H1 (cell line): ENCODE measurements around the gene ALG14. TPM values are rescaled to one million over a fixed set of nuclear protein-coding genes. Genes with fewer than 3 reads are reported as not detected.

Experiments
- HDAC2 ChIP-seq, 2 experiments: fragments of 300-600 bp in 1 of 2; sonication (generic) in 1 of 2; IDR thresholded peaks; 2 replicates each; pipeline ENCODE4 v1.6.1; 2011 to 2012; ENCODE audit warnings: low read depth in 2 of 2, low read length in 2 of 2, mild to moderate bottlenecking in 2 of 2, moderate library complexity in 2 of 2, borderline replicate concordance in 1 of 2, inconsistent platforms in 1 of 2
- PHF8 ChIP-seq: fragments of 200-600 bp; sonication (generic); conservative IDR thresholded peaks from 2 replicates; pipeline ENCODE4 v1.7.1; 2012; ENCODE audit warnings: low read depth, mild to moderate bottlenecking, inconsistent platforms, low read length, moderate library complexity
- polyA plus RNA-seq, 7 experiments: library from polyadenylated mRNA; depleted of rRNA in 3 of 7; stranded (reverse) in 5 of 7; unstranded in 2 of 7; fragments of >200 nt in 5 of 7; fragments of 200-250 nt in 2 of 7; gene quantifications; 1 replicate in 5 of 7; 2 replicates in 1 of 7; 4 replicates in 1 of 7; pipeline versions ENCODE4 v1.2.1 to v1.2.3, GENCODE V29; 2011 to 2013; ENCODE audit warnings: missing spikeins in 2 of 7, mixed read lengths in 2 of 7
- total RNA-seq: library from RNA; stranded (reverse); fragmentation: NEBNext Ultra II Directional; extraction: Animal tissue kit (Norgen Biotek cat#: 25700); gene quantifications from 2 replicates; pipeline ENCODE4 v1.2.1, GENCODE V29; 2021

ALG14 gene
- total and polyA plus RNA-seq, 2 of the 8 experiments (the other 6 are each of a cell fraction or from before 2014, with no cell fraction given) = 0.95 to 1.3 TPM

GRCh38 chr1:95117207-95118066, 44.7 kb upstream of the ALG14 start, which contains the start of gene TLCD4 (continued):
- peak; percentile 66 for TF ChIP-seq PHF8
- 0 out of 4 replicates have a peak, but pooled peaks of 1 of the 2 experiments have one; percentile 40 for TF ChIP-seq HDAC2 (IDR thresholded peaks at IDR 0.05; ENCODE audit: borderline replicate concordance in 1 of 2, low read depth in 2 of 2, low read length in 2 of 2)
